ENCODE measurements around the gene FLT1.

FLT1 gene

DNA sequence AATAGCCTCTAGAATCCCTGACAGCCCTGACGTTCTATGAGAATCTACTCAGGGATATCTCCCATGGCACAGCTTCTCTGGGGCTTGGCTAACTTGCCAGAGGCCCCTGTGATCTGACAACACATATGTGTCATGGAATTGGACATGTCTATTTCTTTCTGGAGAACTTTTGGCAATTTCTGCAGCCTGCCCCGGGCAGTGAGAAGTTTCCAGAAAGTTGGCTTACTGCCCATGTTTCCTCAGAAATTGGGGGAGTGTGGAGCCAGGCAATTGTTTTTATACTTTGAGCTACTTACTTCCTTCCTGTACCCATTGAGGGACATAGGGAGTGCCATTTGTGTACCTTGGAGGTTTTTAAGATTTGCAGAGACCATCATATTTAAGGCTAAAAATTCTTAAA, 98.9 kb downstream of the FLT1 start:
- Mint-ChIP-seq H3K4me1 (no peaks in the 10 kb centered on the region), H3K9me3 (no peaks in the 10 kb centered on the region), H3K27ac (no peak overlapping the region), H3K36me3 (ENCODE audit: low read depth) (no peaks in the 10 kb centered on the region), H3K4me3 (no peak overlapping the region), H3K27me3 (ENCODE audit: low read depth) (peaks cover 4% of the 10 kb centered on the region)
- TF ChIP-seq, protein P1, sequence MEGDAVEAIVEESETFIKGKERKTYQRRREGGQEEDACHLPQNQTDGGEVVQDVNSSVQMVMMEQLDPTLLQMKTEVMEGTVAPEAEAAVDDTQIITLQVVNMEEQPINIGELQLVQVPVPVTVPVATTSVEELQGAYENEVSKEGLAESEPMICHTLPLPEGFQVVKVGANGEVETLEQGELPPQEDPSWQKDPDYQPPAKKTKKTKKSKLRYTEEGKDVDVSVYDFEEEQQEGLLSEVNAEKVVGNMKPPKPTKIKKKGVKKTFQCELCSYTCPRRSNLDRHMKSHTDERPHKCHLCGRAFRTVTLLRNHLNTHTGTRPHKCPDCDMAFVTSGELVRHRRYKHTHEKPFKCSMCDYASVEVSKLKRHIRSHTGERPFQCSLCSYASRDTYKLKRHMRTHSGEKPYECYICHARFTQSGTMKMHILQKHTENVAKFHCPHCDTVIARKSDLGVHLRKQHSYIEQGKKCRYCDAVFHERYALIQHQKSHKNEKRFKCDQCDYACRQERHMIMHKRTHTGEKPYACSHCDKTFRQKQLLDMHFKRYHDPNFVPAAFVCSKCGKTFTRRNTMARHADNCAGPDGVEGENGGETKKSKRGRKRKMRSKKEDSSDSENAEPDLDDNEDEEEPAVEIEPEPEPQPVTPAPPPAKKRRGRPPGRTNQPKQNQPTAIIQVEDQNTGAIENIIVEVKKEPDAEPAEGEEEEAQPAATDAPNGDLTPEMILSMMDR (IDR thresholded peaks at IDR 0.05; ENCODE audit: unreplicated experiment in 3 of 3), result no peak

GRCh38 chr13:28394422-28394821, 100.5 kb downstream of the FLT1 start:
- peaks cover 4% of the 10 kb centered on the region for H3K4me1 Mint-ChIP-seq
- peaks cover 4% of the 10 kb centered on the region for H3K27me3 Mint-ChIP-seq (ENCODE audit: low read depth)
- H3K27ac Mint-ChIP-seq, result no peak overlapping the region
- TF ChIP-seq, protein P1 (IDR thresholded peaks at IDR 0.05; ENCODE audit: unreplicated experiment in 3 of 3), result no peak
- no peaks in the 10 kb centered on the region for H3K36me3 Mint-ChIP-seq (ENCODE audit: low read depth)
- no peaks in the 10 kb centered on the region for H3K9me3 Mint-ChIP-seq
- H3K4me3 Mint-ChIP-seq, result no peak overlapping the region

DNA sequence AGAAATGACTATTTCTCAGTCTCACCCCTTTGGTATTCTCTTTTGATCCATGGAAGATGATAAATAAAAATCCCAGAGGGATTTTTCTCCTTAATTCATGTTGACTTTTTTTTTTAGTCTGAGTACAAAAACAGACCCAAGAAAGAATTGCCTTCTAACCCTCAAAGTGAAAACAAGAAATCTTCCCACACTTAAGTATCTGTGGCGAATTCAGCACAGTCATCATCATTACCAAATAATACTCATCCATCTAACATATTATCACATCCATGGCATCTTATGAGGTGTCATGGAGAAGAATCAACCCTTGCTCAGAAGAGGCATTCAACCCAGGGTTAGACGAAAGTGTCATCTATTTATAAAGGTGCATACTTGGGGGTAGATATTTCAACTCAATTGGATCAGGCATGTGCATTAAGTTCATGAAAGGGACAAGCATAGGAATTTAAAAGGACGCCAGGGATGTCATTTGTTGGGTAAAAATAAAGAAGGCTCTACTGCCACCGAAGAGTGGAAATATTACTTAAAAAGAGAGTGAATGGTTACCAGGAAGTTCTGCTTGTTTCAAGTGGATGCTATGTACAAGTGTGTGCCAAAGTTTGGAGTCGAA, 101.9 kb downstream of the FLT1 start:
- no peaks in the 10 kb centered on the region for H3K9me3 Mint-ChIP-seq
- no peak overlapping the region for H3K4me3 Mint-ChIP-seq
- H3K27ac Mint-ChIP-seq, result no peak overlapping the region
- H3K4me1 Mint-ChIP-seq, result peaks cover 4% of the 10 kb centered on the region
- peaks cover 4% of the 10 kb centered on the region for H3K27me3 Mint-ChIP-seq (ENCODE audit: low read depth)
- no peaks in the 10 kb centered on the region for H3K36me3 Mint-ChIP-seq (ENCODE audit: low read depth)
- TF ChIP-seq, protein P1 (IDR thresholded peaks at IDR 0.05; ENCODE audit: unreplicated experiment in 3 of 3), result no peak

DNA sequence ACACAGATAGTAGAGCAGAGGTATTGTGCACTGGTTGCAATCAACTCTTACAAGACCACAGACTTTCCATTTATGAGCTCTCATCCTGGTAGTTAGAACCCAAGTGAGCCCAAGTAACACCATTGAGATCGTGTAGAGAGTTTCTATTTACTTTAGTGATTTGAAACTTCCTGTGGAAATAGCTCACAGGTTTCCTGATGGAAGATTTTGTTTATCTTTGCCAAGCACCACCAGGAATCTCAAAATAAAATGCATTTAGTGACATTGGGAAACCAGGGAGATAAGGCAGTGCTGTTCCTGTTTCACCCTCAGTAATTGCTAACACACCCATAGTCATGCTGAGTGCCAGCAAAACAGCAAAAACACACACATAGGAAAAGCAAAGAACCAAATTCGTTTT, 102.5 kb downstream of the FLT1 start:
- TF ChIP-seq, protein P1 (IDR thresholded peaks at IDR 0.05; ENCODE audit: unreplicated experiment in 3 of 3), result no peak
- H3K9me3 Mint-ChIP-seq, result no peaks in the 10 kb centered on the region
- H3K4me3 Mint-ChIP-seq, result no peak overlapping the region
- H3K4me1 Mint-ChIP-seq, result peaks cover 4% of the 10 kb centered on the region
- peaks cover 7% of the 10 kb centered on the region for H3K27me3 Mint-ChIP-seq (ENCODE audit: low read depth)
- H3K27ac Mint-ChIP-seq, result no peak overlapping the region
- no peaks in the 10 kb centered on the region for H3K36me3 Mint-ChIP-seq (ENCODE audit: low read depth)

GRCh38 chr13:28387740-28388501, 107.0 kb downstream of the FLT1 start:
- H3K4me3 Mint-ChIP-seq, result no peak overlapping the region
- H3K9me3 Mint-ChIP-seq, result no peaks in the 10 kb centered on the region
- TF ChIP-seq, protein P1 (IDR thresholded peaks at IDR 0.05; ENCODE audit: unreplicated experiment in 3 of 3), result no peak
- H3K27me3 Mint-ChIP-seq (ENCODE audit: low read depth), result peaks cover 11% of the 10 kb centered on the region
- H3K27ac Mint-ChIP-seq, result no peak overlapping the region
- no peaks in the 10 kb centered on the region for H3K36me3 Mint-ChIP-seq (ENCODE audit: low read depth)
- H3K4me1 Mint-ChIP-seq, result peaks cover 4% of the 10 kb centered on the region

DNA sequence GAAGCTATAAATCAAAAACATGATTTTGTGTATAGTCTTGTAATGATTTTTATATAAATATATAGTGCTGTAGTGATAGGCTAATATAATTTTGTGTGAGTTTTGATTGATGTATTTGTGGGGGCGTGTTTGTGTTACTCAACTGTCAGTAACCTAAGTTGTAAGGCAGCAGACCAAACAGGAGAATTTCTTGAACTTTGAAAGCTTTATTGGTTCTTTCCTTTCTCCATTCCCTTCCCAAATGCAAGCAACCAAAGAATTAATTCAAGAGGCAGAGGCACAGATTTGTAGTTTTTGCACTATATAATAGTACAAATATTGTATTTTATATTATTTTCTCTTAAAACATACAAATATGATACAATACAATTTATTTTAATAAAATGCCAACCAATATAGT, 109.6 kb downstream of the FLT1 start:
- Mint-ChIP-seq H3K27me3 (ENCODE audit: low read depth) (peaks cover 7% of the 10 kb centered on the region), H3K4me1 (peaks cover 4% of the 10 kb centered on the region), H3K4me3 (no peak overlapping the region), H3K9me3 (no peaks in the 10 kb centered on the region), H3K27ac (no peak overlapping the region), H3K36me3 (ENCODE audit: low read depth) (no peaks in the 10 kb centered on the region)
- TF ChIP-seq, protein P1 (IDR thresholded peaks at IDR 0.05; ENCODE audit: unreplicated experiment in 3 of 3), result no peak

Data from nephron (organoid).